Lower leg skin (tissue), 3 donors: ENCODE results near the gene SRSF2.

ENCODE experiments used
- CTCF ChIP-seq, 3 donors: fragments of 450-650 bp; IDR thresholded peaks; one replicate each; pipeline ENCODE4 v1.5.1; 2016; ENCODE audit warnings: antibody characterized with exemption in 3 of 3, mild to moderate bottlenecking in 3 of 3, moderate library complexity in 2 of 3
- POLR2A ChIP-seq, 2 donors: fragments of 450-650 bp; IDR thresholded peaks; one replicate each; pipeline ENCODE4 v1.6.1; 2016 to 2017; ENCODE audit warnings: antibody characterized with exemption in 2 of 2, mild to moderate bottlenecking in 1 of 2, moderate library complexity in 1 of 2

- TF ChIP-seq CTCF (IDR thresholded peaks at IDR 0.05), result no peak
- no peak for TF ChIP-seq POLR2A (IDR thresholded peaks at IDR 0.05)
Measured at GRCh38 chr17:76685846-76686245, 51.3 kb downstream of the SRSF2 start.
